Fibroblast of the aortic adventitia (primary cell): ENCODE data around the gene AAK1. TPM values are rescaled to one million over a fixed set of nuclear protein-coding genes. Genes with fewer than 3 reads are reported as not detected.

Experiments used
- DNase-seq: peaks from one replicate; pipeline ENCODE4 v3.0.0-alpha.2; 2010; ENCODE audit warnings: low read depth
- H3K4me3 ChIP-seq: 2 replicates; pipeline ENCODE4 v1.5.1; 2011; ENCODE audit warnings: low read depth, mild to moderate bottlenecking, control low read depth, low read length, moderate library complexity
- CTCF ChIP-seq: IDR thresholded peaks from 2 replicates; pipeline ENCODE4 v1.5.1; 2011; ENCODE audit warnings: mild to moderate bottlenecking, low read length, control low read depth, inconsistent platforms; ENCODE audit not compliant: insufficient read depth
- total RNA-seq: library from RNA; depleted of rRNA; stranded (reverse); fragments of >200 nt; gene quantifications from 2 replicates; pipeline ENCODE4 v1.2.3, GENCODE V29; 2012; ENCODE audit warnings: low replicate concordance

Gene AAK1
- total RNA-seq, 1 donor = 82.6 TPM

DNA sequence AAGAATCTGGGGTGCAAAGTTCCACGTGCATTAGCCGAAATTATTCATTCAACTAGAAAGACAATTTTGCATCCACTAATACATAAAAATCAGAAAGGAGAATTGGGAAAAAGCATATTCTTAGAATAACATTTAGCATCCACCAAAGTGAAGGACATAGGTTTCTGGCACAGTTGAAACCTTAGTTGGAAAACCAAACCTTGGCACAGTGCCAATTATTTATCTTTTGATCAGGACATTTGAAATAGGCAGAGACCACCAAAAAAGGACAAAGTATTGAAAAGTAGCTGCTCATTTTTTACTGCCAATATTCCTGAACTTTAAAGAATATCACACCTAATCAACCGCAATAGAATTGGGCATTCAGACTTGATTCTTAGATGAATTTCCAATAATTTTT is 180.8 kb downstream of the AAK1 start:
- H3K4me3 ChIP-seq = no peak overlapping the region
- no peak for DNase-seq
- TF ChIP-seq CTCF = no peak

GRCh38 chr2:69461404-69461803 is 182.1 kb downstream of the AAK1 start:
- no peak for TF ChIP-seq CTCF
- no peak overlapping the region for H3K4me3 ChIP-seq
- DNase-seq = no peak

DNA sequence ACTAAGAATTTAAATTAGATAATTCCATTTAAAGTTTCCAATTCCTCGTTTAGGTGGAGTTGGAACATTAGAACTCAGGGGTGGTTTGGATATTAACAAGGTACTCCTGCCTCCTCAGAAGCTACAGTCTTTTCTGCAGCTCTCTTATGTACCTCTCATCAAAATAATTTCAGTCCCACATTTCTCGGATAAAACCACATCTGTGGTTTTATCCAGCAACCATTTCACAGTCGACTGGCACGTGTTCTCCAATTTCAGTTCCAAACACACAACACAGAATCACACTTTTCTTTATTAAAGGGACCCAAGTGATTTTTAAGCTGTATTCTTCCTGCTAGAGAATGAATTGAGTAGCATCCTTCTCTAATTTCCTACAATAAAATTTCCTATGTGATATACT is 183.6 kb downstream of the AAK1 start:
- DNase-seq = no peak
- no peak overlapping the region for H3K4me3 ChIP-seq
- TF ChIP-seq CTCF = no peak

DNA sequence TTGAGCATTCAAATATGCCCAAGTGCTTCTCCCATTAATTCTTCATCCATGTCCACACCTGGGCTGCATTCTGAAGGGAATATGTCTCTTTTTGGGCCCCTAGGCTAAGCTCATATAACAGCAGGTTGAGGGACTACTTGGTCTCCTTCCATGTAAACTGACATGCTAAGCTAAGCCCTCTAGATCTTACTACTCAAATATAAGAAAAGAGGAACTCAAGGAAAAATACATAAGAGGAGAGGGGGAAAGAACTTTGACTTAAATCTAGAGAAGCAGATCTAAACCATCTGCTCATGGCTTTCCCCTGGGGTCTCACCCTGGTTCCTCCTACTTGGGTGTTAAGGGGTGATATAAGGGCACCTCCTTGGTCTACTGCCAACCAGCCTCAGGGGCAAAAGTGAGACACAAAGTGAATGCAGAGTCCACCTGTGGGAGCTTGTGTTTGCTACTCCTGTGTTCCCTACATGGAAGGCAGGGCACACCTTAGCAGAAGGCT is 186.5 kb downstream of the AAK1 start:
- no peak for TF ChIP-seq CTCF
- no peak overlapping the region for H3K4me3 ChIP-seq
- DNase-seq = no peak

- DNase-seq = no peak
- H3K4me3 ChIP-seq = no peak overlapping the region
- no peak for TF ChIP-seq CTCF
Observed at GRCh38 chr2:69456154-69456553, 187.4 kb downstream of the AAK1 start.

GRCh38 chr2:69454976-69455375 is 188.6 kb downstream of the AAK1 start:
- no peak for TF ChIP-seq CTCF
- DNase-seq = no peak
- no peak overlapping the region for H3K4me3 ChIP-seq

- no peak for TF ChIP-seq CTCF
- H3K4me3 ChIP-seq = no peak overlapping the region
- DNase-seq = no peak
Observed at GRCh38 chr2:69453475-69454129, 189.9 kb downstream of the AAK1 start.
